Liver (tissue), 9 donors: ENCODE data around the gene DIRAS2. TPM values are rescaled to one million over a fixed set of nuclear protein-coding genes. Genes with fewer than 3 reads are reported as not detected.

ENCODE experiments used
- DNase-seq: peaks from one replicate; pipeline ENCODE4 v3.0.0-alpha.2; 2017; ENCODE audit warnings: low spot score
- H3K27ac ChIP-seq, 2 donors: one replicate each; pipeline ENCODE4 v1.7.0; 2013; ENCODE audit warnings: inconsistent platforms in 2 of 2, low read length in 2 of 2, control low read depth in 1 of 2, low read depth in 1 of 2, mild to moderate bottlenecking in 1 of 2
- H3K27me3 ChIP-seq, 4 donors: one replicate each; pipeline versions ENCODE4 v1.6.1 to v1.7.0; 2013; ENCODE audit warnings: low read length in 3 of 4, inconsistent platforms in 1 of 4, mild to moderate bottlenecking in 1 of 4, moderate library complexity in 1 of 4; ENCODE audit not compliant: control insufficient read depth in 4 of 4, insufficient read depth in 4 of 4
- H3K36me3 ChIP-seq, 4 donors: one replicate each; pipeline versions ENCODE4 v1.6.1 to v1.7.0; 2013; ENCODE audit warnings: low read length in 3 of 4, mild to moderate bottlenecking in 3 of 4, low read depth in 1 of 4, moderate library complexity in 1 of 4; ENCODE audit not compliant: control insufficient read depth in 4 of 4, insufficient read depth in 3 of 4
- H3K4me1 ChIP-seq, 4 donors: one replicate each; pipeline versions ENCODE4 v1.6.1 to v1.7.0; 2013; ENCODE audit warnings: low read length in 3 of 4, mild to moderate bottlenecking in 3 of 4, moderate library complexity in 1 of 4; ENCODE audit not compliant: control insufficient read depth in 4 of 4, insufficient read depth in 4 of 4
- H3K4me3 ChIP-seq, 3 donors: one replicate each; pipeline versions ENCODE4 v1.6.1 to v1.7.0; 2013; ENCODE audit warnings: low read length in 3 of 3, control low read depth in 1 of 3, low read depth in 1 of 3, mild to moderate bottlenecking in 1 of 3
- H3K9ac ChIP-seq, 2 donors: one replicate each; pipeline ENCODE4 v1.7.0; 2013; ENCODE audit warnings: low read length in 2 of 2, mild to moderate bottlenecking in 2 of 2, moderate library complexity in 2 of 2, control low read depth in 1 of 2, low read depth in 1 of 2
- H3K9me3 ChIP-seq, 4 donors: one replicate each; pipeline versions ENCODE4 v1.6.1 to v1.7.0; 2013; ENCODE audit warnings: low read length in 3 of 4; ENCODE audit not compliant: control insufficient read depth in 4 of 4
- ATF3 ChIP-seq: IDR thresholded peaks from 2 replicates; pipeline ENCODE4 v1.6.1; 2016; ENCODE audit warnings: antibody characterized with exemption
- EGR1 ChIP-seq, 2 donors: IDR thresholded peaks; 2 replicates each; pipeline ENCODE4 v1.6.1; 2016 to 2018; ENCODE audit warnings: antibody characterized with exemption in 2 of 2, low read depth in 2 of 2
- FOXA1 ChIP-seq: IDR thresholded peaks from 2 replicates; pipeline ENCODE4 v1.6.1; 2016; ENCODE audit warnings: antibody characterized with exemption
- FOXA2 ChIP-seq: IDR thresholded peaks from 2 replicates; pipeline ENCODE4 v1.6.1; 2016; ENCODE audit warnings: antibody characterized with exemption
- GABPA ChIP-seq, 2 donors: IDR thresholded peaks in 1 of 2; conservative IDR thresholded peaks in 1 of 2; 2 replicates each; pipeline ENCODE4 v1.6.1; 2016; ENCODE audit warnings: antibody characterized with exemption in 2 of 2, mild to moderate bottlenecking in 1 of 2, moderate library complexity in 1 of 2
- HNF4A ChIP-seq, 2 donors: conservative IDR thresholded peaks; 2 replicates each; pipeline ENCODE4 v1.6.1; 2016; ENCODE audit warnings: antibody characterized with exemption in 2 of 2, mild to moderate bottlenecking in 2 of 2
- HNF4G ChIP-seq: IDR thresholded peaks from 2 replicates; pipeline ENCODE4 v1.6.1; 2016; ENCODE audit warnings: antibody characterized with exemption
- JUND ChIP-seq, 2 donors: IDR thresholded peaks; 2 replicates each; pipeline ENCODE4 v1.6.1; 2016; ENCODE audit warnings: antibody characterized with exemption in 2 of 2
- MAX ChIP-seq: IDR thresholded peaks from 2 replicates; pipeline ENCODE4 v1.6.1; 2016; ENCODE audit warnings: antibody characterized with exemption
- NR2F2 ChIP-seq: IDR thresholded peaks from 2 replicates; pipeline ENCODE4 v1.6.1; 2016; ENCODE audit warnings: antibody characterized with exemption
- RAD21 ChIP-seq, 2 donors: IDR thresholded peaks; 2 replicates each; pipeline ENCODE4 v1.6.1; 2016; ENCODE audit warnings: antibody characterized with exemption in 2 of 2, mild to moderate bottlenecking in 2 of 2
- RXRA ChIP-seq, 2 donors: IDR thresholded peaks; 2 replicates each; pipeline ENCODE4 v1.6.1; 2017 to 2018; ENCODE audit warnings: antibody characterized with exemption in 2 of 2, mild to moderate bottlenecking in 1 of 2
- YY1 ChIP-seq: IDR thresholded peaks from 2 replicates; pipeline ENCODE4 v1.6.1; 2016; ENCODE audit warnings: antibody characterized with exemption, mild to moderate bottlenecking
- WGBS: extraction: QIAGEN DNeasy Blood & Tissue Kit; methylation state at CpG from one replicate; pipeline ENCODE4 v1.1.7; 2013; 5-methylcytosine and 5-hydroxymethylcytosine counted together
- polyA plus RNA-seq, 2 donors: library from polyadenylated mRNA; stranded (reverse) in 1 of 2; unstranded in 1 of 2; fragments of 200-250 nt in 1 of 2; fragments of >200 nt in 1 of 2; fragmentation: Nextera tagmentation in 1 of 2; extraction: Ambion mirVana in 1 of 2; gene quantifications; one replicate each; pipeline versions ENCODE4 v1.2.1 to v1.2.3, GENCODE V29; 2013 to 2015
- total RNA-seq, 2 donors: library from RNA; depleted of rRNA; stranded (reverse); fragments of >200 nt; gene quantifications; one replicate each; pipeline ENCODE4 v1.2.3, GENCODE V29; 2014
- TF ChIP-seq, protein P1 (sequence below): fragments of 150-350 bp; IDR thresholded peaks from 2 replicates; pipeline ENCODE4 v1.5.1; 2017; ENCODE audit warnings: improper control_type of control experiment, low read depth, low read length; ENCODE audit not compliant: missing input control
- TF ChIP-seq, protein P2 (sequence below): IDR thresholded peaks from 2 replicates; pipeline ENCODE4 v1.6.1; 2016; ENCODE audit warnings: antibody characterized with exemption, mild to moderate bottlenecking
- TF ChIP-seq, protein P3 (sequence below): IDR thresholded peaks from 2 replicates; pipeline ENCODE4 v1.6.1; 2016; ENCODE audit warnings: antibody characterized with exemption
- donor health status: healthy.
- donor health status: healthy.
- donor health status: healthy.
- donor health status: healthy.
- donor health status: healthy.

DIRAS2 gene
- total and polyA plus RNA-seq, 4 donors = 0.14 to 0.53 (median 0.25) TPM; not detected in 1

GRCh38 chr9:90637626-90638025 is 5.0 kb downstream of the DIRAS2 start:
- 91% methylated on average over 7 of the region's 7 CpGs for WGBS

DNA sequence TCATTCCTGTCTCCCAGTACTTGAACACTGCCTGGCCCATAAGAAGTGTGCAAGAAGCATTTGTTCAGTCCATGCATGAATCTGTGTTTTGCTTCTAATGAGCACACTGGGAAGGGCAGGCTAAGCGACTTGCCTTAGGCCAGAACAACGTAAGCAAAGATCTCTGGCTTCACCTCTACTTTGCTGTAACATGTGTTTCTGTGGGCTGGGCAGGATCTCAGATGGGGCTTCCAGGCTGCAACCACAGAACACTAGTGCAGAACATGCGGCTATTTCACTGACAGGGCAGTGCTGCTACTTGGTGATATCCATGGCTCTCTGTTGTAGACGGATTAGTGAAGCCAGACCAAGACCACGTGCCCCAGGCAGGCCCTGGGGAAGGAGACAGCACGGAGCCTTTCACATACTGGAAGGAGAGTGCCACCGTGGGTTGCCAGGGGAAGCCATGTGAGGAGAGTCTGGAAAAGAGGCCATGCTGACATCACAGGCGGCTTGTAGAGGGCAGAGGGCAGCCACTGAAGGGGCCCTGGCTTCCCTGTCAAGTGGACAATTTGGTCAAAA is 9.9 kb downstream of the DIRAS2 start:
- no peak for DNase-seq

More at GRCh38 chr9:90637626-90638025, 5.0 kb downstream of the DIRAS2 start:
- Histone ChIP-seq H3K9ac (no peak overlapping the region), H3K4me1 (peaks cover 0 to 5% (median 2%) of the 10 kb centered on the region in 4 donors), H3K9me3 (no peaks in the 10 kb centered on the region), H3K27ac (no peak overlapping the region), H3K27me3 (peaks cover 0 to 2% (median under 1%) of the 10 kb centered on the region in 4 donors), H3K4me3 (no peak overlapping the region), H3K36me3 (no peaks in the 10 kb centered on the region)
- no peak for DNase-seq
- TF ChIP-seq JUND (IDR thresholded peaks at IDR 0.05) (no peak), MAX (no peak), RXRA (IDR thresholded peaks at IDR 0.05) (no peak), NR2F2 (no peak), FOXA2 (no peak), YY1 (no peak)
- TF ChIP-seq, protein P1, sequence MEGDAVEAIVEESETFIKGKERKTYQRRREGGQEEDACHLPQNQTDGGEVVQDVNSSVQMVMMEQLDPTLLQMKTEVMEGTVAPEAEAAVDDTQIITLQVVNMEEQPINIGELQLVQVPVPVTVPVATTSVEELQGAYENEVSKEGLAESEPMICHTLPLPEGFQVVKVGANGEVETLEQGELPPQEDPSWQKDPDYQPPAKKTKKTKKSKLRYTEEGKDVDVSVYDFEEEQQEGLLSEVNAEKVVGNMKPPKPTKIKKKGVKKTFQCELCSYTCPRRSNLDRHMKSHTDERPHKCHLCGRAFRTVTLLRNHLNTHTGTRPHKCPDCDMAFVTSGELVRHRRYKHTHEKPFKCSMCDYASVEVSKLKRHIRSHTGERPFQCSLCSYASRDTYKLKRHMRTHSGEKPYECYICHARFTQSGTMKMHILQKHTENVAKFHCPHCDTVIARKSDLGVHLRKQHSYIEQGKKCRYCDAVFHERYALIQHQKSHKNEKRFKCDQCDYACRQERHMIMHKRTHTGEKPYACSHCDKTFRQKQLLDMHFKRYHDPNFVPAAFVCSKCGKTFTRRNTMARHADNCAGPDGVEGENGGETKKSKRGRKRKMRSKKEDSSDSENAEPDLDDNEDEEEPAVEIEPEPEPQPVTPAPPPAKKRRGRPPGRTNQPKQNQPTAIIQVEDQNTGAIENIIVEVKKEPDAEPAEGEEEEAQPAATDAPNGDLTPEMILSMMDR = no peak

DNA sequence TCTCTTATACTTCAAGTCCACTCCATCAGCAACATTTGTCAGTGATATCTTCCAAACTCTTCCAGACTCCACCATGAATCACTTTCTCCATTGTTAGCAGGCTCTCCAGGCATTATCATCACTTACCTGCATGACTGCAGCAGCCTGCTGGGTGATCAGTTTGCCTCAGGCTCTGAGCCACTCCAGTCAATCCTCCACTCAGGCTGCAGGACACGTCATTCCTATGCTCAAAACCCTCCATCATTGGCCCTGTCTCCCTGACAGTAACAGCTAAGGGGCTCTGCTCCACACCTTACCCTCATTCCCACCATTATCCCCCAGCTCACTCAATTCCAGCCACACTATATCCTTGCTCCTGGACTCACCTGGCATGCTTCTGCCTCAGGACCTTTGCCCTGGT is 10.7 kb downstream of the DIRAS2 start:
- TF ChIP-seq ATF3 = no peak
- TF ChIP-seq JUND (IDR thresholded peaks at IDR 0.05) = no peak
- no peak for TF ChIP-seq MAX
- TF ChIP-seq EGR1 (IDR thresholded peaks at IDR 0.05; ENCODE audit: low read depth in 2 of 2) = no peak
- TF ChIP-seq RAD21 (IDR thresholded peaks at IDR 0.05) = no peak
- TF ChIP-seq, protein P2, sequence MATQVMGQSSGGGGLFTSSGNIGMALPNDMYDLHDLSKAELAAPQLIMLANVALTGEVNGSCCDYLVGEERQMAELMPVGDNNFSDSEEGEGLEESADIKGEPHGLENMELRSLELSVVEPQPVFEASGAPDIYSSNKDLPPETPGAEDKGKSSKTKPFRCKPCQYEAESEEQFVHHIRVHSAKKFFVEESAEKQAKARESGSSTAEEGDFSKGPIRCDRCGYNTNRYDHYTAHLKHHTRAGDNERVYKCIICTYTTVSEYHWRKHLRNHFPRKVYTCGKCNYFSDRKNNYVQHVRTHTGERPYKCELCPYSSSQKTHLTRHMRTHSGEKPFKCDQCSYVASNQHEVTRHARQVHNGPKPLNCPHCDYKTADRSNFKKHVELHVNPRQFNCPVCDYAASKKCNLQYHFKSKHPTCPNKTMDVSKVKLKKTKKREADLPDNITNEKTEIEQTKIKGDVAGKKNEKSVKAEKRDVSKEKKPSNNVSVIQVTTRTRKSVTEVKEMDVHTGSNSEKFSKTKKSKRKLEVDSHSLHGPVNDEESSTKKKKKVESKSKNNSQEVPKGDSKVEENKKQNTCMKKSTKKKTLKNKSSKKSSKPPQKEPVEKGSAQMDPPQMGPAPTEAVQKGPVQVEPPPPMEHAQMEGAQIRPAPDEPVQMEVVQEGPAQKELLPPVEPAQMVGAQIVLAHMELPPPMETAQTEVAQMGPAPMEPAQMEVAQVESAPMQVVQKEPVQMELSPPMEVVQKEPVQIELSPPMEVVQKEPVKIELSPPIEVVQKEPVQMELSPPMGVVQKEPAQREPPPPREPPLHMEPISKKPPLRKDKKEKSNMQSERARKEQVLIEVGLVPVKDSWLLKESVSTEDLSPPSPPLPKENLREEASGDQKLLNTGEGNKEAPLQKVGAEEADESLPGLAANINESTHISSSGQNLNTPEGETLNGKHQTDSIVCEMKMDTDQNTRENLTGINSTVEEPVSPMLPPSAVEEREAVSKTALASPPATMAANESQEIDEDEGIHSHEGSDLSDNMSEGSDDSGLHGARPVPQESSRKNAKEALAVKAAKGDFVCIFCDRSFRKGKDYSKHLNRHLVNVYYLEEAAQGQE = no peak
- TF ChIP-seq FOXA2 = no peak
- TF ChIP-seq HNF4G = no peak
- no peak for TF ChIP-seq HNF4A (conservative IDR thresholded peaks at IDR 0.05)
- TF ChIP-seq GABPA (IDR thresholded peaks at IDR 0.05 in 1 of 2, conservative IDR thresholded peaks at IDR 0.05 in 1 of 2) = no peak
- TF ChIP-seq, protein P3, sequence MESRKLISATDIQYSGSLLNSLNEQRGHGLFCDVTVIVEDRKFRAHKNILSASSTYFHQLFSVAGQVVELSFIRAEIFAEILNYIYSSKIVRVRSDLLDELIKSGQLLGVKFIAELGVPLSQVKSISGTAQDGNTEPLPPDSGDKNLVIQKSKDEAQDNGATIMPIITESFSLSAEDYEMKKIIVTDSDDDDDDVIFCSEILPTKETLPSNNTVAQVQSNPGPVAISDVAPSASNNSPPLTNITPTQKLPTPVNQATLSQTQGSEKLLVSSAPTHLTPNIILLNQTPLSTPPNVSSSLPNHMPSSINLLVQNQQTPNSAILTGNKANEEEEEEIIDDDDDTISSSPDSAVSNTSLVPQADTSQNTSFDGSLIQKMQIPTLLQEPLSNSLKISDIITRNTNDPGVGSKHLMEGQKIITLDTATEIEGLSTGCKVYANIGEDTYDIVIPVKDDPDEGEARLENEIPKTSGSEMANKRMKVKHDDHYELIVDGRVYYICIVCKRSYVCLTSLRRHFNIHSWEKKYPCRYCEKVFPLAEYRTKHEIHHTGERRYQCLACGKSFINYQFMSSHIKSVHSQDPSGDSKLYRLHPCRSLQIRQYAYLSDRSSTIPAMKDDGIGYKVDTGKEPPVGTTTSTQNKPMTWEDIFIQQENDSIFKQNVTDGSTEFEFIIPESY = no peak
- TF ChIP-seq, protein P1 = no peak
- no peak for TF ChIP-seq FOXA1
- Histone ChIP-seq H3K4me1 (no peaks in the 10 kb centered on the region), H3K4me3 (no peak overlapping the region), H3K36me3 (no peaks in the 10 kb centered on the region), H3K27me3 (peaks cover 0 to 2% (median 0%) of the 10 kb centered on the region in 4 donors), H3K27ac (no peak overlapping the region), H3K9me3 (no peaks in the 10 kb centered on the region), H3K9ac (no peak overlapping the region)
- DNase-seq = no peak
- WGBS = 79% methylated on average over 1 of the region's 1 CpG

More for the DNA sequence above, 9.9 kb downstream of the DIRAS2 start:
- TF ChIP-seq GABPA (IDR thresholded peaks at IDR 0.05 in 1 of 2, conservative IDR thresholded peaks at IDR 0.05 in 1 of 2) (no peak), FOXA2 (no peak), RAD21 (IDR thresholded peaks at IDR 0.05) (no peak), RXRA (IDR thresholded peaks at IDR 0.05) (no peak)
- Histone ChIP-seq H3K4me3 (no peak overlapping the region), H3K36me3 (no peaks in the 10 kb centered on the region), H3K4me1 (no peaks in the 10 kb centered on the region), H3K9ac (no peak overlapping the region), H3K27me3 (peaks cover 0 to 2% (median 0%) of the 10 kb centered on the region in 4 donors), H3K9me3 (no peaks in the 10 kb centered on the region), H3K27ac (no peak overlapping the region)
- 85% methylated on average over 8 of the region's 8 CpGs for WGBS
